ENCODE measurements around the gene ZNF736.

DNA sequence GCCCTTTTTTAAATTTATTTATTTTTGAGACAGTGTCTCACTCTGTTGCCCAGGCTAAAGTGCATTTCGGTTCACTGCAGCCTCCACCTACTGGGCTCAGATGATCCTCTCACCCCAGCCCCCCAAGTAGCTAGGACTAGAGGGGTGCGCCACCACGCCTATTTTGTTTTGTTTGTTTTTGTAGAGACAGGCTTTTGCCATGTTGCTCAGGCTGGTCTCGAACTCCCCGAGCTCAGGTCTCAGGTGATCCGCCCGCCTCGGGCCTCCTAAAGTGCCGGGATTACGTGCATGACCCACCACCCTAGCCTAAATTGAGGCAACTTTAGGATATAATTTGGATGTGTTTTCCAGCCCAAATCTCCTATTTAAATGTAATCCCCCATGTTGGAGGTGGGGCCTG, 805 bp downstream of the ZNF736 start:
- TF ChIP-seq, protein P1, sequence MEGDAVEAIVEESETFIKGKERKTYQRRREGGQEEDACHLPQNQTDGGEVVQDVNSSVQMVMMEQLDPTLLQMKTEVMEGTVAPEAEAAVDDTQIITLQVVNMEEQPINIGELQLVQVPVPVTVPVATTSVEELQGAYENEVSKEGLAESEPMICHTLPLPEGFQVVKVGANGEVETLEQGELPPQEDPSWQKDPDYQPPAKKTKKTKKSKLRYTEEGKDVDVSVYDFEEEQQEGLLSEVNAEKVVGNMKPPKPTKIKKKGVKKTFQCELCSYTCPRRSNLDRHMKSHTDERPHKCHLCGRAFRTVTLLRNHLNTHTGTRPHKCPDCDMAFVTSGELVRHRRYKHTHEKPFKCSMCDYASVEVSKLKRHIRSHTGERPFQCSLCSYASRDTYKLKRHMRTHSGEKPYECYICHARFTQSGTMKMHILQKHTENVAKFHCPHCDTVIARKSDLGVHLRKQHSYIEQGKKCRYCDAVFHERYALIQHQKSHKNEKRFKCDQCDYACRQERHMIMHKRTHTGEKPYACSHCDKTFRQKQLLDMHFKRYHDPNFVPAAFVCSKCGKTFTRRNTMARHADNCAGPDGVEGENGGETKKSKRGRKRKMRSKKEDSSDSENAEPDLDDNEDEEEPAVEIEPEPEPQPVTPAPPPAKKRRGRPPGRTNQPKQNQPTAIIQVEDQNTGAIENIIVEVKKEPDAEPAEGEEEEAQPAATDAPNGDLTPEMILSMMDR (IDR thresholded peaks at IDR 0.05; ENCODE audit: insufficient read depth, low read depth, low read length): no peak
- TF ChIP-seq EZH2 (IDR thresholded peaks at IDR 0.05; ENCODE audit: insufficient read depth, low read length): no peak
